GM19463 (cell line): ENCODE measurements around the gene ZDHHC12.
A peak's percentile ranks its signal among the peaks of the same experiment; 100 is the strongest.

Source experiments
- ATAC-seq: cut with Tn5 transposase; IDR thresholded peaks from one replicate; pipeline ENCODE4 v1.9.1; 2021; ENCODE audit warnings: mild to moderate bottlenecking, moderate library complexity; ENCODE audit not compliant: unreplicated experiment

The ZDHHC12 gene

DNA sequence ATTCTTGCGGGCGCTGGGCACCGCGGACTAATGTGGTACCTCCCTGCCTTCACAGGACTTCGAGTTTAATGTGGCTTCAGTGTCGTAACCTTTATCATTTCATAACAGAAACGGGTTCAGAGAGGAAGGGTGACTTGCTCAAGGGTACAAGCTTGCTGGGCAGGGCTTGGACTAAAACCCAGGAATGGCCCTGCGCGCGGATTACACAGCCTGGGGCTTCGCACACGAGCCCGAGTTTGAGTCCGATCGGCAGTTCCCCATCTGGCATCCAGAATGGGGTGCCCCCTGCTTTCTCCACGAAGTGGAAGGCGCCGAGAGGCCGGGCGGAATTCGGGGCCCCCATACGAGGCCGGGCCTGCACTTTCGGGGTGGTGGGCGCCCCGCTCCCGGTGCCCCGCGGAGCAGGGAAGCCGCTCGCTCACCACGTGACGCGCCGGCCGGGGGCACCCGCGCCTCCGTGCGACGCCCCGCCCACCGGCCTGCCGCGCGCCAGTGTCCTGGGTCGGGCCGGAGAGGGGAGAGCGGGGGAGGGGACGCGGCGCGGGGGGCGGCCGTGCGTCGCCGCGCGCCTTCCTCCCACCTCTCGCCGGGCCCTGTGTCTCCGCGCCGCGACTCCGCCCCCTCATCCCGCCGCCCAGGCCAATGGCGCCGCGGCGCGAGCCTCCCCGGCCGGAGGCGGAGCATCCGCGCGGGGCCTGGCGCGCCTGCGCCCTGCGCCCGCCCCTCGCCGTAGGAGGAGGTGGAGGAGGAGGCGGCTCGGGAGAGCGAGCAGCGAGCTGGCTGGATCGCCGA lies 35.2 kb downstream of the ZDHHC12 start, which contains the start of gene SET:
Gene SET (plus strand): TSS at position 722 of the 792 bp plus-strand sequence. CDS start 361 bp downstream, outside the sequence.
- peak; percentile 71 for ATAC-seq

DNA sequence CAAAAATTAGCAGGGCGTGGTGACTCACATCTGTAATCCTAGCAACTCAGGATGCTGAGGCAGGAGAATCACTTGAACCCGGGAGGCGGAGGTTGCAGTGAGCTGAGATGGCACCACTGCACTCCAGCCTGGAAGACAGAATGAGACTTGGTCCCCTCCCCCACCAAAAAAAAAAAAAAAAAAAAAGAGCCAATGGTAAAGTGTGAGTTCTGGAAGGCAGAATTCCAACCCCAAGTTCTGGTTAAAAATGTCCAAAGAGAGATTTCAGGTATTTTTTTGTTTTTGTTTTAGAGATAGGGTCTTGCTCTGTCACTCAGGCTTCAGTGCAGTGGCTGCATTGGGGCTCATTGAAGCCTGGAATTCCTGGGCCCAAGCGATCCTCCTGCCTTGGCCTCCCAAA lies 36.5 kb downstream of the ZDHHC12 start:
- ATAC-seq, result no peak

DNA sequence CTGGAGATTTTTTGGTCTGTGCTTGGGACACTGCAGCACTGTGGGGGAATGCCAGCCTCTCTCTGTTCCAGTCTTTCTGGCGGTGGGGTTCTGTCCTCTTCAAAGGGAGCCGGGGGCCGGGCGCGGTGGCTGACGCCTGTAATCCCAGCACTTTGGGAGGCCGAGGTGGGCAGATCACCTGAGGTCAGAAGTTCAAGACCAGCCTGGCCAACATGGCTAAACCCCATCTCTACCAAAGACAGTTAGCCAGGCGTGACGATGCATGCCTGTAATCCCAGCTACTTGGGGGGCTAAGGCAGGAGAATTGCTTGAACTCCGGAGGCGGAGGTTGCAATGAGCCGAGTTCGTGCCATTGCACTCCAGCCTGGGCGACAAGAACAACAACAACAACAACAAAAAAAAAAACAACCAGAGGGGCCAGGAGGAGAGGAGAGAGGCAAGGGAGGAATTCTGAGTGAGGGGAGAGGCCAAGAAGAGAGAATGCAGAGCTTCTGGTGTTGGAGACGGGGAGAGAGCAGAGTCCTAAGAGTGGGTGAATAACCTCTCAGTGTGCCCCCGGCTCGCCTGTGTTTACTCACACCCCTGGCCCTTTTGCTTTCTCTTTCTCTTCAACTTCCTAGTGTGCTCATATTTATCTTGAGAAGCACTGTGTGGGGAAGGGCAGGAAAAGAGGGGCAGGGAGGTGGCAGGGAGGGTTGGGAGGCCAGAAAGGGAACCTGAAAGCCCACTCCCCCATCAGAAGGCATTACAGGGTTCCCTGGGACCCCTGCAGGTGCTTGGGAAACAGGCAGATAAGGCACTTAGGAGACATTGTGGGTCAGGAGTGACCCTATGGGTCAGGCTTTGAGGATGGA lies 38.1 kb downstream of the ZDHHC12 start:
- ATAC-seq, result no peak

DNA sequence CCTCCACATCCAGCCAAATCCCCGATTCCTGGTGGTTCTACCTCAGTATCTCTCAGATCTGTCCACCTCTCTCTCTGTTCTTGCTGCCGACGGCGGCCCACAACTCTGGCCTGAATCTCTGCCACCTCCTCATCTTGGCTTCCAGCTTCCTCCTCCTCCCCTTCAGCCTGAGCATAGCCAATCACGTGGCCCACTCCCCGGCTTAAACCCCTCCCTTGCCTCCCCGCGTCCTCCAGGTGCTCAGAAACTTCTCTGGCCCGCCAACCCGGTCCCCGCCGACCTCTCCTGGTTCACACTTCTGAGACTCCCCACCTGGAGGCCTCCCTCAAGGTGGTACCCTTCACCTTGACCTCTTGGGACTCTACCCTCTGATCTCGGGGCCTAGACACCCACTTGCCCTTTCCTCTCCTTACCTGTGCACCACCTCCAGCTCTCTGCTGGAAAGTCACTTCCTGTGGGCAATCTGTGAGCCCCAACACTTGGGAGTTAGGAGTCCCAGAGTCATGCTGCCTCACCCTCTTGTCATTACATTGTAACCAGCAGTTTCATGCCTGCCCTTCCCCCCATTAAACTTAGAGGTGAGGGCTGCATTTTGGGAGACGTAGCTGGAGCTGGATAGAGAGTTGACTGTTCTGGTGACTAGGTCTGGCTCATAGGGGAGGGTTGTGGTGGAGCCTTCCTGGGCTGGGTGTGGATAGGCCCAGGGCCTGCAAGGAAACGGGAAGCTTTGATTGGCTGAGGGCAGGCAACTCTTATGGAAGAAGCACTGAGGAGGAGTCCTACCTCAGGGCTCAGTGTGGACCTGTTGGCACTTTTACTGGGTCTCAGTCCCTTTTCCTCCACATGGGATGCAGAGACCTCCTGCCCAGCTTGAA lies 39.4 kb downstream of the ZDHHC12 start:
- no peak for ATAC-seq

DNA sequence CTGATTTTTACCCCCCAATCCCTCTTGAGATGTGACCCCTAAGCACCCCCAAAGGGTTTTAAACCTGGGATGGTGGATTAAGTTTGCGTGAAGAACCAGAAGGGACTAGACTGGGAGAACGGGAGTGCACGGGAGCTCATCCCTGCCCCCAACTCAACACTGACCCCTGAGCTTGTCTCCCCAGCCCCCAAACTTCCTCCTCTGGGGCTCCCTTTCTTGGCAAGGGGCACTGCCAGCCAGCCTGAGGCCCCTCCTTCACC lies 39.9 kb downstream of the ZDHHC12 start:
- no peak for ATAC-seq

DNA sequence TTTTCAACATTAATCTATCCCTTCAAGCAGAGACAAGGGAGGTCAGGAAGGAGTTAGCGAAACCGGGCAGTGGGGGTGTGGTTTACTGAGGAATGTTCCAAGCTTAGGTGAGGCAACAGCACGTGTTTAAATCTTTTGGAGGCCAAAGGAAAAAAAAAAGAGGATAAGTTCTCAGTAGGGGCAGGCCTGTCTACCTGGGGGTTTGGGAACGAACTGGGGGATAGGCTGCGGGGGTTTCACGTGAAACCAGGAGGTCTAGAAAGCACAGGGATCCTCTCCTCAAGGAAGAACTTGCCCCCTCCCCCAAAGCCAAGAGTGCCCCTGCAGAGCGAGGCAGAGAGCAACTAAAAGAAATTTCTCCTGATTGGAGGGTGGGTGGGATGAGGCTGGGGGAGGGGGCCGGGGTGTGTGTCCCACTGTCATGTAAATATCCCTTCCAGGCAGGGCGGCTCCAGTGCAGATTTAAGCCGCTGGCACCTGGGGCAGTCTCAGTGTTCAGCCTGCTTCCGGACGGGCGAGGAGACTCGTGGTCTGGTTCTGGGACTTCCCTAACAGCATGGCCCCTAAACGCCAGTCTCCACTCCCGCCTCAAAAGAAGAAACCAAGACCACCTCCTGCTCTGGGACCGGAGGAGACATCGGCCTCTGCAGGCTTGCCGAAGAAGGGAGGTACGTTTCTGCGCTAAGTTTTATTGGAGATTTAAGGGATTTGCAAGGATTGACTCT lies 40.4 kb downstream of the ZDHHC12 start:
- no peak for ATAC-seq

DNA sequence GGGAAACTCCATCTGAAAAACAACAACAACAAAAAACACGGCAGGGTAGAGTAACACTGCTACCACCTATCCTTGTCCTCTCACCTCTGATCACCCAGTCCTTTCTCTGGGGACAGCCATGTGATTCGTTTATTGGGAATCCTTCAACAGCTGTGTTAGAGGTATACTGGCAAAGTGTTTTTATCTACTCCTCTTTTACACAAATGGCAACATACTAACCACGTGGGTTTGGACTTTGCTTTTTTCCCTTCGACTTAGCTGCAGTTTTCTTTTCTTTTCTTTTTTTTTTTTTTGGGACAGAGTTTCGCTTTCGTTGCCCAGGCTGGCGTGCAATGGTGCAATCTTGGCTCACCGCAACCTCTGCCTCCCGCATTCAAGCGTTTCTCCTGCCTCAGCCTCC lies 46.1 kb downstream of the ZDHHC12 start:
- ATAC-seq, result no peak

DNA sequence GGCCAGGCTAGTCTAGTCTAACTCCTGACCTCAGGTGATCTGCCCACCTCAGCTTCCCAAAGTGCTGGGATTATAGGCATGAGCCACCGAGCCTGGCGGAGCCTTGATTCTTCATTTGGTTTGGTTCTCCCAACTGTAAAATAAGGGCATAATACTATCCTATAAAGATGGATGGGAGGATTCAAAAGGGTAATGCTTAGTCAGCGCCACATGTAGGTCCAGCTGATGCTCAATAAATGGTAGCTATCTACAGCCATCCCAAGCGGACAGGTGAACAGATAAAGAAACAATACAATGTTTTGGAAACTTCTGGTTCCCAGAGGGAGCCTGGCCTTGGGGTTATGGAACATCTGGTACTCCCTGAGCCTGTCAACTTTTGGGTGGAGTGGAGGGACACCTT lies 48.5 kb downstream of the ZDHHC12 start:
- no peak for ATAC-seq
